GM19328 (cell line): Measurements from ENCODE around the gene SLC41A1.
A peak's percentile ranks its signal among the peaks of the same experiment; 100 is the strongest.
"Not testable (repeated sequence)": the region's sequence is repeated elsewhere in the genome, so short reads cannot be mapped to it uniquely, and the experiment has no call there.

Experiments
- ATAC-seq: cut with Tn5 transposase; IDR thresholded peaks from one replicate; pipeline ENCODE4 v1.9.1; 2021; ENCODE audit warnings: mild to moderate bottlenecking, moderate library complexity; ENCODE audit not compliant: unreplicated experiment

SLC41A1 gene

DNA sequence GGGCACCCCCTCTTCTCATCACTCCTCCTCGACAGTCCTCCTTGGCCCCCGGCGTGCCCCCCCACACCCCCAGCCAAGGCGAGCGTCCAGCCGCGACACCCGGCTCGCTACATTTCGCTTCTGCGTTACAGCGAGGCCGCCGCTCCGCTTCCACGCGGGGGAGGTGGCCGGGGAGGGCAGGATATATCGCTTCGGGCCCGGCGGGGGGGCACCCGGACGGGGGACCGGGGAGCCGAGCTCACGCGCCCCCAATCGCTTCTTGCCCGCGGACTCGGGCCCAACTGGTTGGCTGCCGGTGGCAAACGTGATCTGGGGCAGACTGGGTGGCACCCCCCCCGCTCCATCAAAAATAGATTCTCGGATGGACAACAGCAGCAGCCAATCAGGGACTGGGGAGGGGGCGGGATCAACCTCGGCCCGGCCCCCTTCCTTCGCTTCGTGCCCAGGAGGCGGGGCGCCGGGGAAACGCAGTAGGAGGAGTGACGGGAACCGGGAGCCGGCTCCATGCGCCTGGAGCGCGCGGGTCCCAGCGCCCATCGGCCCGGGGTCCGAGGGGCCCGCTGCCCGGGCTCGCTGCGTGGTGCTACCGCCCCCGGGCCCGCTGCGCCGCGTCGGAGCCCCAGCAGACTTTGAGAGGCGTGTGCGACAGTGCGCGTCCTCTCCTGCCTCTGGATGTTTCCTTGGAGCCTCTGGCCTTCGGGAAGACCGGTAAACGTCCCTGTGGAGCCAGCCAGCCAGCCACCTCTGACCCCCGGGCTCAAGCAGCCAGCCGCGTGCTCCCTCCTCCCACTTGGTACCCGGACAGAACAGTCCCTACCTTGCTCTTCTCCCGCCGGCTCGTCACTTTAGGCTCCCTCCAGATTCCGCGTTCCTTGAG lies at the start of gene SLC41A1:
TSS of gene SLC41A1 (minus strand) at position 321 of the 877 bp plus-strand sequence. CDS start 2,757 bp downstream, outside the sequence.
- peak; percentile 79 for ATAC-seq

DNA sequence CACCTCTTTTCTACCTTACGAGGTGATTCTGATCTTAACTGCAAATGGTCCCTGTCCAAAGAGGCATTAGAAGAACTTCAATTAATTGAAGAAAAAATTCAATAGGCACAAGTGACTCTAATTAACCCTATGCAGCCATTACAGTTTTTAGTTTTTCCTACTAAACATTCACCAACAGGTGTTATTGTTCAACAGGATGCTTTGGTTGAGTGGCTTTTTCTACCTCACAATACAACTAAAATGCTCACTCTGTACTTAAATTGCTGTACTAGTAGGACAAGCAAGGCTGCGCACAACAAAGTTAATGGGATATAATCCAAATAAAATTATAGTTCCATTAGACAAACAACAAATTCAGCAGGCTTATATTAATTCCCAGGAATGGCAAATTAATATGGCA lies 48.5 kb upstream of the SLC41A1 start:
- ATAC-seq = no peak

GRCh38 chr1:205858141-205858961 lies 45.4 kb upstream of the SLC41A1 start:
- ATAC-seq = no peak

GRCh38 chr1:205857501-205857900 lies 44.5 kb upstream of the SLC41A1 start:
- not testable (repeated sequence) for ATAC-seq

- ATAC-seq = no peak
Measured at GRCh38 chr1:205856433-205856832, 43.4 kb upstream of the SLC41A1 start.

DNA sequence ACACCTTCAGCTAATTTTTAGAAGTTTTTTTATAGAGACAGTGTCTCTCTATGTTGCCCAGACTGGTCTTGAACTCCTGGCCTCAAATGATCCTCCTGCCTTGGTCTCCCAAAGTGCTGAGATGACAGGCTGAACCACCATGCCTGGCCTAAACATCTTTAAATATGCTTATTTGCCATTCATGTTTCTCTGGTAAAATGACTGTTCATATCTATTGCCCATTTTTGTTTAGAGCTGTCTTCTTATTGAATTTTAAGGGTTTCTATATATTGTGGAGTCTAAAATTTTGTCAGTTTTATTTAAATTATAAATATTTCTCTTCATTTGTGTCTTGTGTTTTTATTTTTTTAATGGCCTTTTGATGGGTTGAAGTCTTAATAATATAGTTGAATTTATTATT lies 40.0 kb upstream of the SLC41A1 start:
- no peak for ATAC-seq

DNA sequence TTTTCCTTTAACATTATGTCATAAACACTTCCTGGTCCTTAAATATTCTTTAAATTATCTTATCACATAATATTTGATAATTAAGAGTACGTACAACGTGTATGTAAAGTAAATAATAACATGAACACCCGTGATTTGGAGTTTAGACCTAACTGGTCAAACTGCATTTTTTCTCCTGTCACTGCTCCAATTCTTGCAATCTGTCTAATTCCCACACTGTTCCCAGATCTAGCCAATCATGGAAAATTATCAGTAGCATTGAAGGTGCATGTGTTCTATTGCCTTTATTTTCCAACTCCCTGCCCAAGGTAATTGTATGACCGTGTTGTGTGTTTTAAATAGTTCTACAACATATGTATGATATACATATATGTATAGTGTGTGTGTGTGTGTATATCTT lies 39.0 kb upstream of the SLC41A1 start:
- ATAC-seq = no peak

- ATAC-seq = peak; percentile 82
Measured at GRCh38 chr1:205849619-205850355, 36.8 kb upstream of the SLC41A1 start, which contains the start of gene PM20D1. PM20D1 (minus strand) TSS chr1:205850132; CDS start chr1:205850072, 60 bp downstream.

DNA sequence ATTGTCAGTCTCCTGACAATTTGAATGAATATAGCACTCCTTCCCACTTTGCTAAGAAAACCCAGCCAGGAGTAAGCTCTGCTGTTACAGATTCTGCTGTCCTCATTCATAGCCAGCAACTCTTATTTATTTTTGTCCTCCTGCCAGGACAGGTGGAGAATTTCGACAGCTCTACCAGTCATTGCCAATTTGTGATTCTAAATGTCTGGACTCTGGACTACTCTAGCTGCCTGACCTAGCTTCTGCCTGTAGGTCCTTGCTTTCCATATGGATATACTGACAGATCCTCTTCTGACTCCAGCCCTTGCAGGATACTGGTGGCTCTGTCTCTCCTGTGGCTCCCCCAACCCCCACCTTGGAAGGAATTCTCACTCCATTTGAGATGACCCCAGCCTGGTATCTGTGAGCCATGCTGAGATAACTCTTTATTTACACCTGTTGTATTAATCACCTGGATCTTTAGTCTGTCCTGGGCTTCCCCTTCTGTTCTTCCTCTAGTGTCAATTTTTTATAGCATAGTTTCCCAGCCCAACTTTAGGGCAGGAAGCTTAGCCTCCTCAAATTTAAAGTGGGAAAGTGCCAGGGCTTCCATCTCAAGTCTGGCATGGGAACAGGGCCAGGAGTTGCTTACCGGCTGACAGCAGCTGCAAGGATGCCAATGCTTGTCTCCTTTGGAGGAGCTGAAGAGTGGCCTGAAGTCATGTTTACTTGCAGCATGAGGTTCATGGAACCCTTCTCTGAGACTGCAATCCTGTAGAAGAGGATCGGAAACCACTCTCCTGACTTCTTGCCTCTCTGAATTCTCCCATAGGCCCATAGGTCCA lies 30.2 kb upstream of the SLC41A1 start:
- no peak for ATAC-seq

DNA sequence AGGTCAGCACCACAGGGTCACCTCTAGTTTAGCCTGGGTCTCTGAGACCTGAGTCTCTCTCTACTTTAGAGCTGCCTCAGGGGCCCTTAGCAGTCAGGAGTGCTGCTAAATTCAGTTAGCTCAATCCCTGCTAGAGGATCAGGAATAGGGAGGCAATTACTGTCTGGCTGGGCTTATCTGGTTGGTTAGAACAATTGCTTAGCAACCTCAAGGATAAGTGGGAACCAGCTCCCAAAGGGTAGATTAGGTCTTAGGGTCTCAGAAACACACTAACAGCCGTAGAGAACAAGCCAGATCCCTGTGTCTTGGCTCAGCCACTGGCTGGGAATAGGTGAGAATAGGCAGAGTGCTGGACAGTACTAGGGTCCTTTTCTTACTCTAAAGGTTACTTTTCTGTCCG lies 29.2 kb upstream of the SLC41A1 start:
- no peak for ATAC-seq

- ATAC-seq = no peak
Measured at GRCh38 chr1:205840146-205840923, 27.3 kb upstream of the SLC41A1 start.

DNA sequence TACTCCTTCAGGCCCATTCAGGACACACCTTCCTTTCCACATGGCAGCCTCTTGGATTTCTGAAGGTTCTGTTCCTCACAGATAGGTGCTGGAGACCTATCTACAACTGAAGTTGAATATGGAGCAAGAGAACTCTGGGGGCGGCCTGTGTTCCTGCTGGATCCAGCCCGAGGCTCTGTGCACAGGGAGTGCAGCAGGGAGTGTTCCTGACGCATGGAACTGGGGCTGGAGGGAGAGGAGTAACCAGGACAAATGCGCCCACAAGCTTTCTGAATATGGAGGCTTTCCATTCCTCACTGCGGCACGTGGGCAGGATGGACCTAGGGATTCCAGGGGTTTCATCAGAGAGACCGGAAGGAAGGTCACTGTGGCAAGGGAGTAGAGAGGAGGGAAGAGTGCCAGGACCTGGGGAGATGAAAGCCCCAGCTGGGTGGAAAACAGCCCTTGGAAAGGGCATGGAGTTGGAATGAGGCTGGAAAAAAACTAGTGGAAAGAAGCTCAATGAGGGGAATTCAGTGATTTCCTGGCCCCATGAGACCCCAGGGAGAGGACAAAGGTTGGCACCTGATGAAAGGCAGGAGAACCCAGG lies 24.5 kb upstream of the SLC41A1 start:
- ATAC-seq = no peak

DNA sequence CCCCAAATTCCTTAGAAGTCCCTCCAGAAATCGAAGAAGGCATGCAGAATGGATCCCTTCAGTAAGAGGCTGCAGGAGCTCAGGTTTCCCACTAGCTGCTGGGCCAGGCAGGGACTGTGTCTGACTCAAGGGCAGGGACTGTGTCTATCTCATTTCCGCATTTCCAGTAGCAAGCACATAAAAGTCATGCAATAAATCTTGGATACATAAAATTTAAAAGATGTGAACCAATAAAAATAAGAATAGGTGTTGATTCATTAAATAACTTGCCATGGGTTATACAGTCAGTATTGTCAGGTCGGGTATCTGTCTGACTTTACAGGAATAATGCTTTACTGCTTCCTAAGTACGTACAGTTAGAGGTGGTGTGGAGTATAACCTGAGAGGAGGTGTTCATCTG lies 21.8 kb upstream of the SLC41A1 start:
- ATAC-seq = no peak

GRCh38 chr1:205832326-205832751 lies 19.3 kb upstream of the SLC41A1 start:
- ATAC-seq = no peak

- ATAC-seq = no peak
Measured at GRCh38 chr1:205827623-205828022, 14.6 kb upstream of the SLC41A1 start.

DNA sequence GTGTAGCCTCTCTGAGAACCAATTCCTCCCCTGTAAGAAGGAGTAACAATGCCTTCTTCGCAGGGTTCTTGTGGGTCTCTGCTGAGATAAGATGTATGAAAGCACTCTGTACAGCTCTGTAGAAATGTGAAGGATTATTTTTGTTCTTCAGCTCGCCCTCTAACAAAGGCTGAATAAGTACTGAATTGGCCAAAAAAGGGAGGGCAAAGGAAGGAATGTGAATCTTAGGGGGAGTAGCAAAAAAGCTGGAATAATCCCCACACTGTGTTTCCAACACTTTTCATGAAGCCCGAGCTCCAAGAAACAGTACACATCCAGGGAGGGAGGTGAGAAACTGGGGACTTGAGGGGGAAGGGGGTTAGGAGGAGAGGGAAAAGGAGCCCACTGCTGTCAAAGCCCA lies 14.0 kb upstream of the SLC41A1 start:
- ATAC-seq = no peak

GRCh38 chr1:205826016-205826806 lies 13.2 kb upstream of the SLC41A1 start:
- no peak for ATAC-seq

DNA sequence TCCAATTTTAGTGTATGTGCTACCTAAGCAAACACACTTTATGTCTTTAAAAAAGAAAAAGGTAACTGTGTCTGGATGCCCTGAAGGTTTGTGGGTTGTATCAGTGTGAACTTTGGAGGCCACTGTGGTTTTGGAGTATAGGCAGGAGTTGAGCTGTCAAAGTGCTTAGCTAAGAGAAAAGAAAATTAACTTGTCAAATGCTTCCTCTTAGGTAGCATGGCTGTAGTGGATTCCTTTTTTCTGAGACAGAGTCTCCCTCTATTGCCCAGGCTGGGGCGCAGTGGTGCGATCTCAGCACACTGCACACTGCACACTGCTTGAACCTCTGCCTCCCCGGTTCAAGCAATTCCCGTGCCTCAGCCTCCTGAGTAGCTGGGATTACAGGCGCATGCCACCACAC lies 11.2 kb upstream of the SLC41A1 start:
- no peak for ATAC-seq
